ENCODE results near the gene RNU5B-1. TPM values are rescaled to one million over a fixed set of nuclear protein-coding genes. Genes with fewer than 3 reads are reported as not detected.

Gene RNU5B-1
- total and polyA plus RNA-seq, 2 of the 8 experiments (the other 6 are each of a cell fraction or from before 2014, with no cell fraction given) = not detected

- no peak overlapping the region for H3K23ac ChIP-seq (ENCODE audit: insufficient read length)
- H2AK5ac ChIP-seq (ENCODE audit: low read depth, low read length) = peak overlapping the region; percentile 4
- 93% methylated on average over 19 of the region's 19 CpGs; no CpG with 5 or more reads in 1 of the 2 experiments for WGBS, 2 experiments (ENCODE audit: extremely low coverage in 1 of 2, insufficient coverage in 1 of 2, insufficient read length in 1 of 2, insufficient replicate concordance in 2 of 2, low coverage in 1 of 2, low lambda C conversion rate in 2 of 2, missing lambda C conversion rate in 1 of 2)
- no peaks in the 10 kb centered on the region for H3K23me2 ChIP-seq (ENCODE audit: low read depth, low read length)
- H3K36me3 ChIP-seq (ENCODE audit: control insufficient read depth in 2 of 4, insufficient read depth in 4 of 4, low read length in 3 of 4) = no peaks in the 10 kb centered on the region; a peak in 2 of 8 replicates
- H4K8ac ChIP-seq (ENCODE audit: extremely low read depth, insufficient read depth, low read length) = no peak overlapping the region
- ChIA-PET CTCF (ENCODE audit: partially characterized antibody) (interaction anchor here (0.6 to 5.5 kb wide), 17 partner anchors 9 to 86 kb away, joined by 3 to 50 read pairs (median 4); no protein-coding TSS in a partner anchor), POLR2A (ENCODE audit: partially characterized antibody) (interaction anchor here (0.6 to 3.7 kb wide), 12 partner anchors 9 to 173 kb away, joined by 3 to 20 read pairs (median 4); partner anchors contain the start of genes IGDCC3 and RNU5B-1)
- no peaks in the 10 kb centered on the region for H3K27me3 ChIP-seq (replicated peaks in 1 of 4; ENCODE audit: control insufficient read depth in 3 of 4, extremely low read depth in 1 of 4, insufficient read depth in 3 of 4, low read length in 3 of 4)
- peak overlapping the region; percentile 52 for H4K91ac ChIP-seq (replicated peaks; ENCODE audit: insufficient read length, low read length)
- no peak overlapping the region for H2AFZ ChIP-seq (ENCODE audit: low read length)
- H4K20me1 ChIP-seq (replicated peaks in 1 of 2; ENCODE audit: control insufficient read depth in 1 of 2, insufficient read depth in 2 of 2, low read length in 2 of 2) = peaks cover 4 to 8% of the 10 kb centered on the region in 2 experiments
- H2BK20ac ChIP-seq (ENCODE audit: low read length) = peak overlapping the region; percentile 66; the same call in 1 of the 2 replicates
- H3K4ac ChIP-seq (replicated peaks; ENCODE audit: insufficient read length, low read depth, low read length) = no peak overlapping the region
- no peak for FAIRE-seq
- peak overlapping the region; percentile 93; the same call in 1 of the 2 replicates for H3K18ac ChIP-seq (ENCODE audit: extremely low read depth, low read length)
- H3K9me3 ChIP-seq (ENCODE audit: insufficient read depth in 2 of 2, low read depth in 1 of 2, low read length in 1 of 2) = no peaks in the 10 kb centered on the region
- H4K5ac ChIP-seq (ENCODE audit: insufficient read length, low read depth, low read length) = no peak overlapping the region
- peak overlapping the region in 1 of 2 experiments; percentile 6; a peak in 1 of 4 replicates for H3K4me2 ChIP-seq (ENCODE audit: insufficient read depth in 1 of 2, low read depth in 2 of 2, low read length in 2 of 2)
- no peak overlapping the region for H3K9ac ChIP-seq (replicated peaks in 1 of 4; ENCODE audit: extremely low read depth in 1 of 4, low read depth in 3 of 4, low read length in 3 of 4)
- peak overlapping the region; percentile 4; the same call in 1 of the 2 replicates for H2BK12ac ChIP-seq (ENCODE audit: low read depth, low read length)
- no peak overlapping the region for H3K4me3 ChIP-seq (ENCODE audit: extremely low read depth in 1 of 4, insufficient read depth in 2 of 4, low read depth in 3 of 4, low read length in 4 of 4)
- H2BK5ac ChIP-seq (ENCODE audit: low read depth, low read length) = peak overlapping the region; percentile 9; the same call in 1 of the 2 replicates
- H3K56ac ChIP-seq (replicated peaks; ENCODE audit: insufficient read length, low read depth, low read length) = no peak overlapping the region
- no peaks in the 10 kb centered on the region for H3K79me2 ChIP-seq (ENCODE audit: control insufficient read depth in 1 of 2, insufficient read depth in 2 of 2, low read length in 2 of 2)
- peak overlapping the region; percentile 93 for H2BK15ac ChIP-seq (ENCODE audit: low read length)
- H3K14ac ChIP-seq (ENCODE audit: insufficient read length) = no peak overlapping the region
- DNase-seq (ENCODE audit: low read depth in 1 of 2, low spot score in 2 of 2) = no peak
- peaks cover 7% of the 10 kb centered on the region for H3K79me1 ChIP-seq (ENCODE audit: low read depth, low read length)
- H3K27ac ChIP-seq (ENCODE audit: low read depth, low read length) = no peak overlapping the region
- H2BK120ac ChIP-seq (replicated peaks; ENCODE audit: low read depth, low read length) = no peak overlapping the region
- peaks cover 20 to 48% (median 37%) of the 10 kb centered on the region in 4 experiments for H3K4me1 ChIP-seq (replicated peaks in 1 of 4; ENCODE audit: control insufficient read depth in 3 of 4, insufficient read depth in 4 of 4, low read length in 3 of 4)
- TF ChIP-seq CREB1 (IDR thresholded peaks at IDR 0.05) = no peak
- no peak for TF ChIP-seq EP300 (IDR thresholded peaks at IDR 0.05; ENCODE audit: borderline replicate concordance in 1 of 2, low read depth in 2 of 2, low read length in 2 of 2)
- no peak for TF ChIP-seq POLR2AphosphoS5 (IDR thresholded peaks at IDR 0.05; ENCODE audit: low read depth, low read length)
- no peak for TF ChIP-seq SUZ12 (IDR thresholded peaks at IDR 0.05; ENCODE audit: low read length)
- TF ChIP-seq MAFK (IDR thresholded peaks at IDR 0.05; ENCODE audit: low read depth, low read length) = no peak
- TF ChIP-seq POLR2A (IDR thresholded peaks at IDR 0.05; ENCODE audit: control extremely low read depth in 1 of 2, low read depth in 2 of 2, low read length in 2 of 2) = no peak
- no peak for TF ChIP-seq YY1 (IDR thresholded peaks at IDR 0.05; ENCODE audit: low read depth, low read length)
- no peak for TF ChIP-seq TEAD4 (IDR thresholded peaks at IDR 0.05; ENCODE audit: low read depth, low read length)
- no peak for TF ChIP-seq SP2 (IDR thresholded peaks at IDR 0.05; ENCODE audit: low read length)
- TF ChIP-seq KDM4A (IDR thresholded peaks at IDR 0.05; ENCODE audit: low read depth, low read length, severe bottlenecking) = no peak
- no peak for TF ChIP-seq SIN3A (conservative IDR thresholded peaks at IDR 0.05 in 1 of 2, IDR thresholded peaks at IDR 0.05 in 1 of 2; ENCODE audit: low read depth in 1 of 2, low read length in 2 of 2)
- TF ChIP-seq BACH1 (IDR thresholded peaks at IDR 0.05; ENCODE audit: low read length) = no peak
Measured at GRCh38 chr15:65335278-65336055, 31.0 kb downstream of the RNU5B-1 start.
